Stimulated activated CD4-positive, alpha-beta T cell treated with anti-CD3 and anti-CD28 coated beads, TNF-alpha, amount 100 ng/mL, for 48 hours (primary cell): ENCODE measurements around the gene MVB12B.

Experiments used
- DNase-seq, 3 donors: peaks; one replicate each; pipeline ENCODE4 v3.0.0-alpha.2; 2020; ENCODE audit warnings: low read depth in 3 of 3

MVB12B gene

GRCh38 chr9:126384926-126385325 lies 58.3 kb downstream of the MVB12B start:
- DNase-seq, result no peak

GRCh38 chr9:126386088-126386487 lies 59.5 kb downstream of the MVB12B start:
- no peak for DNase-seq

GRCh38 chr9:126386776-126387175 lies 60.1 kb downstream of the MVB12B start:
- DNase-seq, result no peak

GRCh38 chr9:126388964-126389708 lies 62.5 kb downstream of the MVB12B start:
- no peak for DNase-seq

GRCh38 chr9:126389992-126390391 lies 63.4 kb downstream of the MVB12B start:
- no peak for DNase-seq

GRCh38 chr9:126390923-126391322 lies 64.3 kb downstream of the MVB12B start:
- no peak for DNase-seq

- no peak for DNase-seq
Observed at GRCh38 chr9:126391713-126392661, 65.4 kb downstream of the MVB12B start.

GRCh38 chr9:126392662-126393371 lies 66.2 kb downstream of the MVB12B start:
- no peak for DNase-seq

GRCh38 chr9:126393876-126394275 lies 67.2 kb downstream of the MVB12B start:
- DNase-seq, result no peak

- DNase-seq, result no peak
Observed at GRCh38 chr9:126394802-126395201, 68.2 kb downstream of the MVB12B start.

- no peak for DNase-seq
Observed at GRCh38 chr9:126395439-126396212, 69.0 kb downstream of the MVB12B start.

GRCh38 chr9:126397056-126397455 lies 70.4 kb downstream of the MVB12B start:
- peak; percentile 28 to 68 (median 33) for DNase-seq

GRCh38 chr9:126398403-126399058 lies 71.9 kb downstream of the MVB12B start:
- peak; percentile 43 to 62 (median 60) for DNase-seq

- DNase-seq, result no peak
Observed at GRCh38 chr9:126399251-126399650, 72.6 kb downstream of the MVB12B start.

GRCh38 chr9:126399789-126400188 lies 73.2 kb downstream of the MVB12B start:
- no peak for DNase-seq

- no peak for DNase-seq
Observed at GRCh38 chr9:126400571-126400970, 73.9 kb downstream of the MVB12B start.

- no peak for DNase-seq
Observed at GRCh38 chr9:126401107-126401506, 74.5 kb downstream of the MVB12B start.

GRCh38 chr9:126401581-126401980 lies 75.0 kb downstream of the MVB12B start:
- DNase-seq, result no peak

- no peak for DNase-seq
Observed at GRCh38 chr9:126403397-126403796, 76.8 kb downstream of the MVB12B start.

GRCh38 chr9:126404459-126404858 lies 77.8 kb downstream of the MVB12B start:
- DNase-seq, result no peak
